GM21390 (cell line): Measurements from ENCODE around the gene GP1BA.

ENCODE experiments used
- ATAC-seq: cut with Tn5 transposase; IDR thresholded peaks from one replicate; pipeline ENCODE4 v1.9.1; 2021; ENCODE audit not compliant: unreplicated experiment

GP1BA gene

GRCh38 chr17:4971826-4972225, 39.7 kb downstream of the GP1BA start:
- no peak for ATAC-seq

- no peak for ATAC-seq
Observed at GRCh38 chr17:4972322-4972721, 40.2 kb downstream of the GP1BA start.

GRCh38 chr17:4972752-4973151, 40.7 kb downstream of the GP1BA start:
- no peak for ATAC-seq

- ATAC-seq, result no peak
Observed at GRCh38 chr17:4973256-4974114, 41.4 kb downstream of the GP1BA start.

GRCh38 chr17:4974115-4974670, 42.1 kb downstream of the GP1BA start:
- ATAC-seq, result no peak

GRCh38 chr17:4978726-4979125, 46.6 kb downstream of the GP1BA start:
- ATAC-seq, result no peak

GRCh38 chr17:4980644-4981216, 48.7 kb downstream of the GP1BA start:
- ATAC-seq, result no peak

GRCh38 chr17:4982305-4982704, 50.2 kb downstream of the GP1BA start:
- no peak for ATAC-seq
